GM10266 (cell line): ENCODE data around the gene MID1.

Source experiments
- DNase-seq: peaks from one replicate; pipeline ENCODE4 v3.0.0; 2012; ENCODE audit errors: extremely low spot score
- TF ChIP-seq, protein P1 (sequence below): IDR thresholded peaks from 2 replicates; pipeline ENCODE4 v1.5.1; 2012; ENCODE audit warnings: mild to moderate bottlenecking, low read depth; ENCODE audit not compliant: control insufficient read depth, insufficient read depth; ENCODE audit errors: missing control alignments

Gene MID1

DNA sequence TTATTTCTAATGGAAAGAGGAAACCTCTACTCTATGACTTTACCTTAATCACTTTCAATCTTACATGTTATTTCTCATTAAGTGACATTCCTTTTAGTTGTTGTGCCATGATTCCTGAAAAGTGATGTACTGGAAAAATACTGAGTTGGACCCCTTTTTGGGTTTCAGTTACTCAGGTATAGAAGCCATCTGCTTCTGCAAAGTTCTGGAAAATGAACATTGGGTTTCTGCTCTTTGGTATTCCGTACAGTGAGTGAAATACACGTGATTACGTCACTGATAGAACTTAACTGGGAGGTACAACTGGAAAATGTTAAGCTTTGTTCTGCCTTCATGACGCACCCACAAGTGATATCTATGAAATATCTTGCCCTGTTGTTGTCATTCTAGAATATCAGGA lies 114.7 kb downstream of the MID1 start:
- no peak for DNase-seq
- TF ChIP-seq, protein P1, sequence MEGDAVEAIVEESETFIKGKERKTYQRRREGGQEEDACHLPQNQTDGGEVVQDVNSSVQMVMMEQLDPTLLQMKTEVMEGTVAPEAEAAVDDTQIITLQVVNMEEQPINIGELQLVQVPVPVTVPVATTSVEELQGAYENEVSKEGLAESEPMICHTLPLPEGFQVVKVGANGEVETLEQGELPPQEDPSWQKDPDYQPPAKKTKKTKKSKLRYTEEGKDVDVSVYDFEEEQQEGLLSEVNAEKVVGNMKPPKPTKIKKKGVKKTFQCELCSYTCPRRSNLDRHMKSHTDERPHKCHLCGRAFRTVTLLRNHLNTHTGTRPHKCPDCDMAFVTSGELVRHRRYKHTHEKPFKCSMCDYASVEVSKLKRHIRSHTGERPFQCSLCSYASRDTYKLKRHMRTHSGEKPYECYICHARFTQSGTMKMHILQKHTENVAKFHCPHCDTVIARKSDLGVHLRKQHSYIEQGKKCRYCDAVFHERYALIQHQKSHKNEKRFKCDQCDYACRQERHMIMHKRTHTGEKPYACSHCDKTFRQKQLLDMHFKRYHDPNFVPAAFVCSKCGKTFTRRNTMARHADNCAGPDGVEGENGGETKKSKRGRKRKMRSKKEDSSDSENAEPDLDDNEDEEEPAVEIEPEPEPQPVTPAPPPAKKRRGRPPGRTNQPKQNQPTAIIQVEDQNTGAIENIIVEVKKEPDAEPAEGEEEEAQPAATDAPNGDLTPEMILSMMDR: no peak

DNA sequence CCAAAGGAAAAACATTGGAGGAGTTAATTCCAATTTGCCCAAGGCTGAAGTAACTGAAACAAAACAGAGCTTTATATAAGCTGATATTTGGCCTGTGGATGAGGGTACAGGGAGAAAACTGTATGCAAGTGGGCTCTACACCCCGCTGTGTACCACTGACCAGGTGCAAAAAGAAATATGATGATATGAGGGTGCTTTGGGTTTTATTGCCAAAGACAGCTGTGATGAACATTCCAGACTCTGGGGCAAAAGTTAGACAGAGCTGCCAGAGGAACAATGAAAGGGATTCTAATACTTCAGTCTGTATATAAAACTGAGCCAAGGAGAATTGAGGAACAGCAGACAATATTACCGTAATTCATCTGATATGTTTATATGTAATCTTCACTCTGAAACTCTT lies 117.4 kb downstream of the MID1 start:
- no peak for DNase-seq
- TF ChIP-seq, protein P1: no peak

DNA sequence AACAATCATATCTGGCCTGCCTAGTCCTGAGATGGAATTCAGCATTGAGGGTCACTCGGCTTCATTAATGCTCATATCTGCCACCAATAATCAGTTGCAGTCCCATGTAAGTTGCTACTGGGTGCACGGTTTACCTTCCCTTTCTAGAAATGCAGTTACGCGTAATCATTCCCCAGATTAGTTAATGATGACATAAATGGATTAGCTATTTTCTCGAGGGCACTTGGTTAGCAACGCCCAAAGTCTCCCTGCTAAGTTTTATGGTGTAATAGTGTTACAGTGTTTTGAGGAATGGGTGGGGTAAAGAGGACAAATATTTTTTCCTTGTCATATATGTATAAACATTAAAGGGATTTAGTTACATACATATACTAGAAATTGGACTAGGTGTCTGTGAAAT lies 118.8 kb downstream of the MID1 start:
- TF ChIP-seq, protein P1: no peak
- no peak for DNase-seq

DNA sequence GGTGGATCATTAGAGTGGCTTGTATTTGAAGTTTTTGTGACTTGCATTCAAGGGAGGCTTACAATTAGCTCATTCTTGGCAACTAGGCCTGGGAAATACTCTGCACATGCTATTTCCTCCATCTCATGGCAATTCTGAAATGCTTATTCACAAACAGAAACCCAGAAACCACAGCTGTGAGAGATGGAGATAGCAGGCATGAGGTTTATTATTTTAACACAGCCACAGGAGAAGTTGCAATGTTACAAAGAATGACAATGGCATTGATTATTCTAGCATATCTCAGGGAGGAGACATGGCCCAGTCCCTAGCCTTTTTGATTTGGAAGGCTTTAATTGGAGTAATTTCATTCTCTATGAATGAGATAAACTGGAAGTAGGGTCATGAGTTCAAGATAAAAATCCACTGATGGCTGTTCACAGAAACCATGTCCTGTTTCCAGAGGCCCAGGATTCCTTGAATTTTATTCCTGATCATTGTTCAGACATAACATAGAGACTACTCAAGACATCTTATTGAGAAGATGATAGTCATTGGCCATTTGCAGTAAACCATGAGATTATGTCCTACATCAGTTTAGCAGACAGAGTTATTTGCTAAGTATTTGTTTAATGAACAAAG lies 123.9 kb downstream of the MID1 start:
- DNase-seq: no peak
- TF ChIP-seq, protein P1: no peak

DNA sequence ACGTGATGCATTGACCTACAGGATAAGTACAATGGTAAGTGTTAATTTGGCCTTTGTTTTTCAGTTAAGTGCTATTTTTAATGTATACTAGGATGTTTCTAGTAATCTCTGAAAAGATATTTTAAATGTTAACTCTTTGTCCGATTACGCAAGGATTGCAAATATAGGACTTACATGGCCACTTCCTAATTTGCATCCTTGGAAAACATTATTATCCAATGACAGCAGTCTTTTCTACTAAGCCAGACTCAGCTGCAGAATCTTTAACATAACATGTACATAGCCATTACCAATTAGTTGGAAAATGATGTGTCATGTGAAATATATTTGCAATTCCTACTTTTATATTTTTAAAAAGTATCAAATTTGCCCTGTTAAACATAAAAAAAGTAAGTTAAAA lies 124.7 kb downstream of the MID1 start:
- TF ChIP-seq, protein P1: no peak

DNA sequence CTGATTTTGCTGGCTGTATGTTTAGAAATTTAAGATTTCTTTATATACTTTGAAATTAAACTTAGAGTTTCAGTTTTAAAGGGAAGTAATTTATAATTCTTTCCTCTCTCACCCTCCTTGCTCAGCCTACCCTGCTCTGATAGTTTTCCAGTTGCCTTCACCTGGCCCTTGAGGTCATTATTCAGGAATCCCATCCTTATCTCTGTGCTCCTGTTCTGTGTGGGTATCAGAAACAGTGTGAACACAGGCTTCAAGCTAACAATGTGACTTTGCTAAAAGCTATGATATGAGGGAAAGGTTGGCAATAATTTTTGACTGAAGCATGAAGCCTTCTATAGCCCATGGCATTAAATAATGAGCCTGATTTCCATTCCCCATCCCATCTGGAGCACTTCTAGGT lies 128.1 kb downstream of the MID1 start:
- no peak for DNase-seq
- TF ChIP-seq, protein P1: no peak

More for the DNA sequence above, 124.7 kb downstream of the MID1 start:
- no peak for DNase-seq

DNA sequence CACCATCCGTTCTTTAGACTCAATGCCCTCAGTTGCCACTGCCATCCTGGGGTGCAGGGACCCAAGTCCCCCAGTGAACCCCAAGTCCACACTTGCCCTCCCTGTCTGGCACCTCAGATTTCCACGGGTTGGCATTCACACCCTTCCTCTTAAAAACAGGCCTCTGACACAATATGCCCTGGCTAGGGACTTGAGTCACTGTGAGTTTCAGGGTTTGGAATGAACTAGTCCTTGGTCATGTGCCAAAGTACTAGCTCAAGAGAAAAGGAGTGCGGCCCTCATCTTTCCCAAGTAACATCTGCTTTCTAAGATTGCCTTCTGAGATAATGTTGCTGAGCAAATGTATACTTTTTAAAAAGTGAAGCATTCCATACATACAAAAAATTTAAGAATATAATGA lies 134.0 kb downstream of the MID1 start:
- TF ChIP-seq, protein P1: no peak
- no peak for DNase-seq
